Inferior parietal cortex (tissue), 1 donor: ENCODE results near the gene SMC5.
"Not testable (repeated sequence)": the region's sequence is repeated elsewhere in the genome, so short reads cannot be mapped to it uniquely, and the experiment has no call there.

Source experiments
- DNase-seq: peaks from one replicate; pipeline ENCODE4 v3.0.0-alpha.2; 2016; ENCODE audit errors: extremely low spot score

Gene SMC5

DNA sequence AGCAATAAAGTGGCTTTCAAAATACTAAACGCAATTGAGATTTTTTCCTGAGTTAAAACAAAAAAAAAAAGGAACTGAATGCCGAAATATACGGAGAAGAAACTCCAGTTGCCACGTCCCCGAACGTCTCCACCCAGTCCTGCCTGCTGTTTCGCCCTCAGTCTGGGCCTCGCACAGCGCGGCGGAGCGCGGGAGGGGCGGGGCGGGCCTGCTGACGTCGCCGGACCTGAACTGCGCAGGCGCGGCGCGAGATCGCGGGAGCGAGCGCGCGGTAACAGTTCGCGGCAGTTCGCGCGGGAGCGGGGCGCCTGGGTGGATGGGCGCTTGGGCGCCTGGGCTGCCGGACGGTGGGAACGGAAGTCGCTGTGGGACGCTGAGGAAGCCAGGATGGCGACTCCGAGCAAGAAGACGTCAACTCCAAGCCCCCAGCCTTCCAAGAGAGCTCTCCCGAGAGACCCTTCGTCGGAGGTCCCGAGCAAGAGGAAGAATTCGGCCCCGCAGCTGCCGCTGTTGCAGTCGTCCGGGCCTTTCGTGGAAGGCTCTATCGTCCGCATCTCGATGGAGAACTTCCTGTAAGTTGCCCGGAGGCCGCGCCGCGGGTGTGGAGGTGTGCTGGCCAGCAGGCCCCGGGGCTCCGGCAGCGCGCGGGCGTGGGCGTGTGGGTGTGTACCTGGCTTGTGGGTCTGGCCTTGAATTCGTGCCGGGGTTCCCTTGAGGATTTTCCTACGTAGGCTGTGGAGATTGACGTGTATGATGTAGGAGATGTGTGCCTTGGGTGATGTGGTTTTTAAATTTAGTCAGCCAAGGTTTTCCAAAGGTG lies at the start of gene SMC5:
SMC5 (plus strand) TSS at position 287 of the 820 bp plus-strand sequence; CDS start at position 388, 101 bp downstream.
- peak; percentile 91 for DNase-seq

DNA sequence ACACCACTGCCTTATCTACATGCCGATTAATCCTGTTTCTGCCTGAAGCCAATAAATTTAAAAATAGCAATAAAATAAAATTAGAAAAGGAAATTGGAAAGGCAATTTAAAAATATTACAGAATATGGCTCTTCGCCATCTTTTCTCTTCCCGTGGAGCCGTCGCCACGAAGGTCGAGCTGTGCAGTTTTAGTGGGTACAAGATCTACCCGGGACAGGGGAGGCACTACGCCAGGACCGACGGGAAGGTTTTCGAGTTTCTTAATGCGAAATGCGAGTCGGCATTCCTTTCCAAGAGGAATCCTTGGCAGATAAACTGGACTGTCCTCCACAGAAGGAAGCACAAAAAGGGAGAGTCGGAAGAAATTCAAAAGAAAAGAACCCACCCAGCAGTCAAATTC lies 41.7 kb upstream of the SMC5 start:
- no peak for DNase-seq

DNA sequence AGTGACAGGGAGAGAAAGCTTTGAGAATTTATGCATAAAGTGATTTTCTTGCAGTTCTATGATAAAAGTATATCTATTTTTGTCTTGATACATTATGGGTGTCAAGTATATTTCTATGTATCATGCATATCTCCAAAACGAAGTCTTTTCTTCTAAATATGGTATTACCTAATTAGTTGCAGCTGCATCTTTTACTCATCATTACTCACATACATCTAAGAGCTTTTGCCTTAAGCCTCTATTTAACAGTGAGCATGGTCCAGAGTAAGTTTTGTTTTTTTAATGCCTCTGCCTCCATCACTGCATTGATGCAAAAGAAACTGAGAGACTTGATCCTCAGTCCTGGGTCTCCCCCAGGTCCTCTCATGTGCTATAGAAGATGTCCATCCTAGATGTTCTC lies 40.0 kb upstream of the SMC5 start:
- no peak for DNase-seq

DNA sequence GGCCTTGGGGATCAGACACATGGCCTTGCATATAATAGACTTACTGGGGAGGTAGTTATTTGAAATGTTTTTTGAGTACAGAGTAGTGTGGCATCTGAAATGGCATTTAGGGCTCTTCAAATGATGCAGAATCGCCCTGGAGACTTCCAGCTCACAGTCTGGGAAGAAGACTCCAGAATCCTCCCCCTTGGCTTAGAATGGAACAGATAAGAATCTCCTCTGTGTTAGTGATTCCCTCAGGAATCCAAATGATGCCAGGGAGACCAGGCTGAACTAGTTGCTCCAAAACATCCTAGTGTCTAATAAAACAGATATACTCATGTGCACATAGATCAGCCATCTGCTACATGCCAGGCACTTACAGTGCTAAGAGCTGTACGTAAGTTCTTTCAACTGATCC lies 38.6 kb upstream of the SMC5 start:
- no peak for DNase-seq

DNA sequence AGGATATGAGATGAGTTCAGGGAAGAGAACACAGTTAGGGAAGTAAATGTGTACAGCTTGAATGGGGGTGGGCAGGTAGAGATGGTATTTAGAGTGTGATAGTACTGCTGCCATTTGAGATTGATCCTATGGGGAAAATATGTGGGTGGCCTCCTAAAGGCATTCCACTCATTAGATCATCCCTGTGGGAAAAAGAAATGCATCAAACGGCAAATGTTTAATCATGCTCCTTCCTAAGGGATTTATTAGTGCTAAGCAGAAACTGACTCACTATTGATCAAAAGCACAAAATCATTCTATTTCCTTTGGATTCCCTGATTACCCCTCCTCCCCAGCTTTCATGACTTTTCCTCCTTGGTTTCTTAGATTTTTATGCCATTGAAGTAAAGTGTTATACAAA lies 36.4 kb upstream of the SMC5 start:
- no peak for DNase-seq

DNA sequence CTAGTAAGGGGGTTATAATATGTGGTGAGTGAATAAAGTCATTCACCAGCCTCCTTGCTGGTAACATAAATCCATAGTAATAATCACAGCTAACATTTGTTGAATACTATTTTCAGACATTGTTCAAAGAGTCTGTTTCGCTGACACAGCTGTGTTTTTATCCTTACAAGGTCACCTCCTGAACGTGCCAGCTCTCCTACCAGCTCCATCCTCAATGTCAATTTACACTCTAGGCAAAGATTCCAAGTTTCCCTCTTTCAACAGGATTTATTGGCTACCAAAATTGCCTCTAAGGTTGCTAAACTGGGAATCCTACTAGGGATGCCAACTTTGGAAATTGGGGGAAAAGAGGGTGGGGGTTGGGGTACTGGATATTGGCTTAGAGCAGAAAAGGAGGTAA lies 30.7 kb upstream of the SMC5 start:
- DNase-seq: no peak

DNA sequence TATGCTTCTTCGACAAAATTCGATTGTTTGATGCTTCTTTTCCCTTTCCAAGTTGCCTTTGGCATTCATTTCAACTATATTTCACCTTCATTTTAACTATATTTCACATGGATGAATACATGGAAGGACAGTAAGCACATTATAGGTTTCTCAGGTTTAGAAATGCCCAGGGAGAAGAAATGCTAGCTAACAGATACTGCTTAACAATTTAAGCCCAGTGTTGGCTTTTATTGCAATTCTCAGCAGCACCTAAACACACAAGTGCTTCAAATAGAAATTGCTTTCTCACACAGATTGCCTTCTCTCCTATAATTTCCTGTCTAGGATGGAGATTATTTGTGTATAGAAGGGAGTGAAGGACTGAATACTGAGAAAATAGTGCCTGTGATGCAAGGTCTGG lies 30.2 kb upstream of the SMC5 start:
- DNase-seq: no peak

DNA sequence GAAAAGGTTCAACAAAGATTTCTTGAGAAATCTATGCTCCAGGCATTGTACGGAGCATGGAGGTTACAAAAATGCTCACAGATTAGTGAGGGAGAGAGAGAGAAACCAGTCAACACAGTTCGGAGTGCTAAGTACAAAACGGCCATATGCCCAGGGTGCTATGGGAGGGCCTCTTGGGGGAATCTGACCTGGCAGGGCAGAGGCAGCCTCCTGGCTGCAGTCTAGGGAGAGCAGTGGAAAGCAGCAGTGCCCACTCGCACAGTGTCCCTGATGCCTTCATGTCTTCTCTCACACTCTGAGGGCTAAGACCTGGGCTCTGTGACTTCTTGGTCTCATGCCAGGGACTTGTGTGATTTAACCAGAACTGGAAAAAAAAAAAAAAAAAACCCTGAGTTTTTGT lies 29.8 kb upstream of the SMC5 start:
- DNase-seq: no peak

DNA sequence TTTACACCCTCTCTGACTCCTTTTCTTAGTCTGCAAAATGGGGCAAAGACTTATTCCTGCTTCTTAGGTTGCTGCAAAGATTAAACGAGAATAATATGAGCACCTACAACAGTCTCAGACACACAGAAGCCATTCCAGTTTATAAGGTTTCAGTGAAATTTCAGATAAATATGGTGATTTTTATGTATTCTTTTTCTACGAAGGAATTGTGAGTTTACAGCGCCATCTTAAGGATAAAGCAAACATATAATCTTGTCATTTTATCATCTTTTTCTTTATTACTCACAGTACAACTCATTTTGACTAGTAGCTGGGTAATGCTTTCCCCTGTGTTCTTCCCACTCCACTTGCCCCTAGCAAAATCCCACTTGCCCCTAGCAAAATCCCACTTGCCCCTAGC lies 29.2 kb upstream of the SMC5 start:
- DNase-seq: peak; percentile 40

DNA sequence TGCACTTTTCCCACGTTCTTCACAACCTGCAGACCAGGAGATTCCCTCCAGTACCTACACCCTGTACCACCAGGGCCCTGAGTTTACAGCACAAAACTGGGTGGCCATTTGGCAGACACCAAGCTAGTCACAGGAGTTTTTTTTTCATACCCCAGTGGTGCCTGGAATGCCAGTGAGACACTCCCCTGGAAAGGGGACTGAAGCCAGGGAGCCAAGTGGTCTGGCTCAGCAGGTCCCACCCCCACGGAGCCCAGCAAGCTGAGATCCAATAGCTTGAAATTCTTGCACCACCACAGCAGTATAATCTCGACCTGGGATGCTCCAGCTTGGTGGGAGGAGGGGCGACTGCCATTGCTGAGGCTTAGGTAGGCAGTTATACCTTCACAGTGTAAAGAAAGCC lies 26.3 kb upstream of the SMC5 start:
- DNase-seq: no peak

DNA sequence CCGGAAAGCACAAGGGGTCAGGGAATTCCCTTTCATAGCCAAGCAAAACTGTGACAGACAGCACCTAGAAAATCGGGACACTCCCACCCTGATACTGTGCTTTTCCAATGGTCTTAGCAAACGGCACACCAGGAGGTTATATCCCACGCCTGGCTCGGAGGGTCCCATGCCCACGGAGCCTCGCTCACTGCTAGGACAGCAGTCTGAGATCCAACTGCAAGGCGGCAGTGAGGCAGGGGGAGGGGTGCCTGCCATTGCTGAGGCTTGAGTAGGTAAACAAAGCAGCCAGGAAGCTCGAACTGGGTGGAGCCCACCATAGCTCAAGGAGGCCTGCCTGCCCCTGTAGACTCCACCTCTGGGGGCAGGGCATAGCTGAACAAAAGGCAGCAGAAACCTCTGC lies 24.6 kb upstream of the SMC5 start:
- not testable (repeated sequence) for DNase-seq

DNA sequence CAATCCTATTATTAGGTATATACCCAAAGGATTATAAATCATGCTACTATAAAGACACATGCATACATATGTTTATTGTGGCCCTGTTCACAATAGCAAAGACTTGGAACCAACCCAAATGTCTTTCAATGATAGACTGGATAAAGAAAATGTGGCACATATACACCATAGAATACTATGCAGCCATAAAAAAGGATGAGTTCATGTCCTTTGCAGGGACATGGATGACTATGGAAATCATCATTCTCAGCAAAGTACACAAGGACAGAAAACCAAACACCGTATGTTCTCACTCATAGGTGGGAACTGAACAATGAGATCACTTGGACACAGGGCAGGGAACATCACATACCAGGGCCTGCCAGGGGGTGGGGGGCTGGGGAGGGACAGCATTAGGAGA lies 12.8 kb upstream of the SMC5 start:
- not testable (repeated sequence) for DNase-seq

DNA sequence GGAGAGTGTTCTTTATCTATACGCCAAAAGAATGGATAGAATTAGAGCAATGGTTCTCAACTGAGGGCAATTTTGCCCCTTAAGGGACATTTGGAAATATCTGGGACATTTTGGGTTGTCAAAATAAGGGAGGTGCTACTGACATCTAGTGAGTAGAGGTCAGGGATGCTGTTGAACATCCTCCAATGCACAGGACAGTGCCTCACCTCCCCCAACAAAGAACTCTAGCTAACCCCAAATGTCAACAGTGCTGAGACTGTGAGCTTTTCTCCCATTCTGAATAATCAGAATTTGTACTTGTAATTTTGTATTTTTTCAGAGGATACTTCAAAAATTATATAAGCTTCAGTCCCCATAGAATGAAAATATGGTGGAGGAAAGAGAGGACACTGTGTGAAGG lies 8.6 kb upstream of the SMC5 start:
- no peak for DNase-seq

DNA sequence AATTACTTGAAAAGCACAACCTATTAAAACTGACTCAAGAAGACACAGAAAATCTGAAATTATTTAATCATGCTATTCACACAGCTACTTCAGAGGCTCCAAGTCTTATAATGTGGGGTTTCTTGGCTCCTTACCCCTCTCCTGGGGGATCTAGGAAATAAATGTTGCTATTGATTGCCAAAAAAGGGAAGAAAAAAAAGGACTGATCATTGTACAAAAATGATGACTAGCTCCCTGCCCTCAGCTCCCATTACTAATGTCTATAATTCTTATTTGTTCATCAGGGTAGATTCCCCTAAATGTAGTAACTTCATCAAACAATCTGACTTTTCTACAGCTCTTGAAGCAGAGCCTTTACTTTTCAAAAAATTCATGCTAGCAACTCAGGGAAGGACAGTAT lies 3.3 kb upstream of the SMC5 start:
- no peak for DNase-seq

DNA sequence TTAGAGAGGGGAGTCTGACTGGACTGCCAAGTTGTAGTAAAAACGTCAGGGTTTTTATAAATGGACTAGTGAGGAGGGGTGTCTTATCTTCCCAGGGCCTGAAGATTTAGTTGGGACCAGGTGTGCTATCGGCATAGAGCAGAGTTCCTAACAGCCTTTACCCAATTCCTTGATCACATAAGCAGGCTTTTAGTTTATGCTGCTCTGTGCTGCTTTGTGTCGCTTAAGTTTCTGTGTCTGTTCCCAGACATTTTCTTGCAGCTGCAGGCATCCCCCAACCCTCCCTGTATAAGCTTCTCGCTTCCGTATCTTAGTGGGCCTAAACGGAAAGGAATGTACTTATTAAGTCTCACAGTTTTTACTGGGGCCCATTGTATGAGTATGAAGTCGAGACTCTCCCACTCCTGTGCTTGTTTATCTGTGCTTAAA lies 2.6 kb upstream of the SMC5 start:
- DNase-seq: no peak

DNA sequence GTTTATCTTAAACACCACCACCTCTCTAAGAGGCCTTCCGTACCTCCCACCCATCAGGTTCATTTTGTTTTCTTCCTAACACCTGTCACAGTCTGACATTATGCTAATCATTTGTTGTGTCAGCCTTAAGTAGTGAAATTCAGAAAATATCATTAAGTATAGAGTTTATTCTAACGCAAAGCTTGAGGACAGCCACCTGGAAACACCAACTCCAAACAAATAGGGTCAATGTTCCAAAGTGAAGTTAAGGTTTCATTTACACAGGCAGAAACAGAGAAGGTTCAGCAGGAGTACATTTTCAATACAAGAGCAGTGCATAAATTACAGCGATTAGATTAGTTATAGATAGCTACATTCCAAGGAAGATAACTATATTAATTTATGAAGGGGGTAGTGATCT lies 1.3 kb upstream of the SMC5 start:
- DNase-seq: no peak

DNA sequence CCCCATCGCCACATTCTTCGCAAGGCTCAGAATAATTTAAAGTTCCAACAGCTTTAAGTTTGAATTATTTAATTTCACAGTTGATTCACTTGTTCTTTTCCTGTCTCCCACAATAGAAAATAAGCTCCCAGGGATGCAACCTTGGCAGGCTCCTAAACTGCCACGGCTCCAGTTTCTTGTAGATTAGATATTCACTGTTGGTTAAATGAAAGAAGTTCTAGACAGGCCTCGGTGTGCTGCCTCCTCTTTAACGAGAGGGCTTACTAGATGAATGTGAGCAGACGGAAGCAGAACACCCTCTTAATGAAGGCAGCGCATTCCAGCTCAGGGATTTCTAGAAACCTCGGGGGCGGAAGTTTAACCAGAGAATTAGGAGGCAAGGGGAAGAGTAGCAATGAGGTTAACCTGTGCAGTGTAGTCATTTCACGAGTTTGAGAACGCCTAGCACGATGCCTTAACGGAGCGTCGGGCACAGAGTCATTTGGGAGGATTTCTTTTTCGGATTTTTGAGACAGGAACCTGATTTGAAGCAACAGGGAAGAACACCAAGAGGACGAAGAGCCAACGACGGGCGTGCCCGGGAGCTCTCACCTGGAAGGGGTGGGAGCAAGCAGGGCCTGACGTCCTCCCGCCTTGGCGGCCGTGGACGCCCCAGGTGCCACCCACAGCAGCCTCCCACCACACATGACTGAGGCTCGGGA lies 637 bp upstream of the SMC5 start:
- DNase-seq: peak; percentile 55

DNA sequence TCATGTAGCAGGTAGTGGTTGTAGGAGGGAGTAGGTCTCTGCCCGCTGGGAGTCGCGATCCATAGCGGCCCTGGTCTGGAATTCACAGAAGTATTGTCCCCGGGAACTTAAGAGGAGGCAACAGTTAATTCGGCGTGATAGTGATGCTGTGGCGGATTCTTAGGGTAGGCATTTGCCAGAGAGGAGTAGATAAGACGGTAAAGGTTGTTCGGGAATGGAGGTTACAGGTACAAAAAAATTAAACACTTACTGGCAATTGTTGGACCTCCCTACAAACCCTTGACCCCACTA lies 679 bp downstream of the SMC5 start:
- no peak for DNase-seq

DNA sequence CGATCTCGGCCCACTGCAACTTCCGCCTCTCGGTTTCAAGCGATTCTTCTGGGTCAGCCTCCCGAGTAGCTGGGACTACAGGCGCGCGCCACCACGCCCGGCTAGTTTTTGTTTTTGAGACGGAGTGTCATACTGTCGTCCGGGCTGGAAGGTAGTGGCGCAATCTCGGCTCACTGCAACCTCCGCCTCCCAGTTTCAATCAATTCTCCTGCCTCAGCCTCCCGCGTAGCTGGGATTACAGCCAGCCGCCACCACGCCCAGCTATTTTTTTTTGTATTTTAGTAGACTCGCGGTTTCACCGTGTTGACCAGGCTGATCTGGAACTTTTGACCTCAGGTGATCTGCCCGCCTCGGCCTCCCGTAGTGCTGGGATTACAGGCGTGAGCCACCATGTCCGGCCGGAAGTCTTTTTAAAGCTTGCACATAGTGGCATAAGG lies 1.2 kb downstream of the SMC5 start:
- no peak for DNase-seq

DNA sequence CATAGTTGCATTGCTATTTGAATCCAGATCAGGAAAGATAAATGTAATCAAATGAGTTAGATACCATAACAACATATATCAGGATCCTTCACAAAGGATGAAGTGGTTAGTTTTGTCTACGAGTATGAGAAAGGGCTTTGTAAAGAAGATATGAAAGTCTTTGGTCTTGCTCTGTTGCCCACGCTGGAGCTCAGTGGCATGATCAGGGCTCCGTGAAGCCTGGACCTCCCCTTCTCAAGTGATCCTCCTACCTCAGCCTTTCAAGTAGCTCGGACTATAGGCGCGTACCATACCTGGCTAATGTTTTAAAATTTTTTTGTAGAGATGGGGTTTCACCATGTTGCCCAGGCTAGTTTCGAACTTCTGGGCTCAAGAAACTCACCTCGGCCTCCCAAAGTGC lies 1.8 kb downstream of the SMC5 start:
- no peak for DNase-seq

DNA sequence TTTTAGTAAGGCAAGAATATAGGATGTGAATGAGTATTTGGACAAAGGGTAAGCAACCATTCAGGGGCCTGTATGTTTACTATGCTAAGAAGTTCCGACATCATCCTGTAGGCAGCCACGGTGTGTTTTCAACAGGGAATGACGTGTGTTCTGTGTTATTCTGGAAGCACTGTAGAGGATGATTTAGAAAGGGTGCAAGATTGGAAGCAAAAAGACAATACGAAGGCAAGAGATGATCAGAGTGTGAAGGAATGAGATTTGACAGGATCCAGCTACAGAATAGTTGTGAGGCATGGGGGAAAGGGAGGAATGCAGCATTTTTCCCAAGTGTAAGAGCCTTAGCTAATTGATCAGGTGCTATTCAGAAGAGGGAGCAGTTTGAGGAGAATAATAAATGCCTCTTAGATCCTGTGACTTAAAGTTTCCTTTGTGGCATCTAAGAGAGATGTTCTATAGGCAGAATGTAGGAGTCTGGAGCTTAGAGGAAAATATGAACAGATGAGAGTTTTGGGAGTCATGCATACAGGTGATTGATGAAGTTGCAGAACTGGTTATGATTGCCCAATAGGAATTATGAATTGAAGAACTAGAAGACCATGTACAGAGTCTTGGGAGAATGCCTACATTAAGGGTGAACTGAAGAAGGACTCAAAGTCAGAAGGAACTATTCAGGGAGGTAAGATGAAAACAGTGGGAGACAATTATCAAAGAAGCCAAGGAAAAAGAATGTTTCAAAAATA lies 2.5 kb downstream of the SMC5 start:
- no peak for DNase-seq

DNA sequence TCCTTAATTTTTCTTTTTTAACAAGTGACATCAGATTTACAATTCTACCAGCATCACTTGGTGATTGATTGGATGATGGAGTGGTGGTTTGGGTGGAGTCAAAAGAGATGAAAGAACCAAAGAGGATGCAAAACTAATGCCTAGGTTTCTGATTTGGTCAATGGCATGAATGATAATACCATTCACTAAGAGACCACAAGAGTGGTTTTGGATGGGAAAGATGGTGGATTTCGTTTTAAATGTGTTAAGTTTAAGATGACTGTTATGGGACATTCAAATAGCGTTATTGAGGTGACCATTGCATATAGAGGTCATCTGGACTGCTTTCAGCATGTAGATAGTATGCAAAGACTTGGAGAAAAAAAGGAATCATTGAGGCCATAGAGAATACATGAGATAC lies 3.6 kb downstream of the SMC5 start:
- no peak for DNase-seq

DNA sequence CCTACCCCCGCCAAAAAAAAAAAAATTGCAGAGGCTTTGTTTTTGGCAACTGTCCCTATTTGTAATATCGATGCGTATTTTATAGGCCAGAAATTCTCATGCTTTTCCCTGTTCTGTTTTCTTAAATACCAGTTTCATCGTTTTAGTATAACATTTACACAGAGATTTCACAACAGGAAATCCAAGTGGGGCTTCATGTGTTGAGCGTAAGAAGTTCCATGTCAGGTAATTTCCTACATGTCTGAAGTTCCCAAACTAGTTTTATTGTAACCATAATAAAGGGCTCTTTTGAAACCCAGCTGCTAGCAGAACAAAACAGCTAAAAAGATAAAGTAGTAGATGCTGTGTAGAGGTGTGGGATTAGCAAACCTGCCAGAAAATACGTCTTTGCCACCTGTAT lies 4.2 kb downstream of the SMC5 start:
- no peak for DNase-seq
